ENCODE data around the gene WDR72.

The WDR72 gene

GRCh38 chr15:53627279-53627678 is 132.2 kb downstream of the WDR72 start:
- ChIA-PET CTCF (no interaction called here), POLR2A (no interaction called here)
- no peak for DNase-seq (ENCODE audit: extremely low spot score)
- TF ChIP-seq SUZ12 (IDR thresholded peaks at IDR 0.05) (no peak), FOXK2 (IDR thresholded peaks at IDR 0.05) (no peak), SP1 (IDR thresholded peaks at IDR 0.05) (no peak), FOXM1 (IDR thresholded peaks at IDR 0.05; ENCODE audit: borderline replicate concordance) (no peak), ZNF384 (IDR thresholded peaks at IDR 0.05) (no peak)

- no peak for DNase-seq (ENCODE audit: extremely low spot score)
- CTCF ChIA-PET = no interaction called here
- no peak for TF ChIP-seq SP1 (IDR thresholded peaks at IDR 0.05)
- TF ChIP-seq L3MBTL2 (conservative IDR thresholded peaks at IDR 0.05) = no peak
- TF ChIP-seq HDGF (IDR thresholded peaks at IDR 0.05; ENCODE audit: borderline replicate concordance) = no peak
- no peak for TF ChIP-seq SUZ12 (IDR thresholded peaks at IDR 0.05)
- no peak for TF ChIP-seq ZNF384 (IDR thresholded peaks at IDR 0.05)
- TF ChIP-seq FOXK2 (IDR thresholded peaks at IDR 0.05) = no peak
- no peak for TF ChIP-seq TARDBP (IDR thresholded peaks at IDR 0.05)
- TF ChIP-seq CTBP1 (IDR thresholded peaks at IDR 0.05; ENCODE audit: borderline replicate concordance) = no peak
- TF ChIP-seq FOXA1 (IDR thresholded peaks at IDR 0.05) = no peak
- POLR2A ChIA-PET = no interaction called here
Measured at GRCh38 chr15:53625962-53626845, 133.3 kb downstream of the WDR72 start.

- POLR2A ChIA-PET = no interaction called here
- no peak for TF ChIP-seq ZNF384 (IDR thresholded peaks at IDR 0.05)
- CTCF ChIA-PET = no interaction called here
- DNase-seq (ENCODE audit: extremely low spot score) = no peak
Measured at GRCh38 chr15:53625260-53625659, 134.2 kb downstream of the WDR72 start.

- DNase-seq (ENCODE audit: extremely low spot score) = no peak
Measured at GRCh38 chr15:53618461-53618860, 141.0 kb downstream of the WDR72 start.

GRCh38 chr15:53611145-53611920 is 148.1 kb downstream of the WDR72 start:
- TF ChIP-seq BHLHE40 (IDR thresholded peaks at IDR 0.05; ENCODE audit: borderline replicate concordance) = no peak
- no peak for TF ChIP-seq SUZ12 (IDR thresholded peaks at IDR 0.05)
- no peak for TF ChIP-seq CTBP1 (IDR thresholded peaks at IDR 0.05; ENCODE audit: borderline replicate concordance)
- TF ChIP-seq ELF4 (IDR thresholded peaks at IDR 0.05) = no peak
- no peak for TF ChIP-seq LEF1 (IDR thresholded peaks at IDR 0.05; ENCODE audit: borderline replicate concordance)
- TF ChIP-seq FOXK2 (IDR thresholded peaks at IDR 0.05) = no peak
- TF ChIP-seq FOXA1 (IDR thresholded peaks at IDR 0.05) = no peak
- TF ChIP-seq HDGF (IDR thresholded peaks at IDR 0.05; ENCODE audit: borderline replicate concordance) = no peak
- TF ChIP-seq NFRKB (IDR thresholded peaks at IDR 0.05) = no peak
- no peak for TF ChIP-seq ARNT (IDR thresholded peaks at IDR 0.05)
- TF ChIP-seq PKNOX1 (IDR thresholded peaks at IDR 0.05) = no peak
- no peak for TF ChIP-seq SP1 (IDR thresholded peaks at IDR 0.05)
- TF ChIP-seq FOXM1 (IDR thresholded peaks at IDR 0.05; ENCODE audit: borderline replicate concordance) = no peak
- no peak for TF ChIP-seq ZNF384 (IDR thresholded peaks at IDR 0.05)
- TF ChIP-seq TARDBP (IDR thresholded peaks at IDR 0.05) = no peak
- TF ChIP-seq L3MBTL2 (conservative IDR thresholded peaks at IDR 0.05) = no peak
- CTCF ChIA-PET = interaction anchor here (0.6 kb wide), 1 partner anchor 368 kb away, joined by 3 read pairs; no protein-coding TSS in a partner anchor
- POLR2A ChIA-PET = no interaction called here

More at GRCh38 chr15:53618461-53618860, 141.0 kb downstream of the WDR72 start:
- POLR2A ChIA-PET = no interaction called here
- no peak for TF ChIP-seq L3MBTL2 (conservative IDR thresholded peaks at IDR 0.05)
- TF ChIP-seq FOXM1 (IDR thresholded peaks at IDR 0.05; ENCODE audit: borderline replicate concordance) = no peak
- no peak for TF ChIP-seq HDGF (IDR thresholded peaks at IDR 0.05; ENCODE audit: borderline replicate concordance)
- TF ChIP-seq ZNF384 (IDR thresholded peaks at IDR 0.05) = no peak
- no peak for TF ChIP-seq FOXA1 (IDR thresholded peaks at IDR 0.05)
- TF ChIP-seq CTBP1 (IDR thresholded peaks at IDR 0.05; ENCODE audit: borderline replicate concordance) = no peak
- TF ChIP-seq ARNT (IDR thresholded peaks at IDR 0.05) = no peak
- no peak for TF ChIP-seq ELF4 (IDR thresholded peaks at IDR 0.05)
- TF ChIP-seq NFRKB (IDR thresholded peaks at IDR 0.05) = no peak
- TF ChIP-seq BHLHE40 (IDR thresholded peaks at IDR 0.05; ENCODE audit: borderline replicate concordance) = no peak
- TF ChIP-seq SUZ12 (IDR thresholded peaks at IDR 0.05) = no peak
- TF ChIP-seq LEF1 (IDR thresholded peaks at IDR 0.05; ENCODE audit: borderline replicate concordance) = no peak
- no peak for TF ChIP-seq PKNOX1 (IDR thresholded peaks at IDR 0.05)
- CTCF ChIA-PET = no interaction called here

GRCh38 chr15:53591041-53591440 is 168.4 kb downstream of the WDR72 start:
- TF ChIP-seq SP1 (IDR thresholded peaks at IDR 0.05) (no peak), BHLHE40 (IDR thresholded peaks at IDR 0.05; ENCODE audit: borderline replicate concordance) (no peak), FOXA1 (IDR thresholded peaks at IDR 0.05) (no peak), TARDBP (IDR thresholded peaks at IDR 0.05) (no peak), SUZ12 (IDR thresholded peaks at IDR 0.05) (no peak), LEF1 (IDR thresholded peaks at IDR 0.05; ENCODE audit: borderline replicate concordance) (no peak), L3MBTL2 (conservative IDR thresholded peaks at IDR 0.05) (no peak), ELF4 (IDR thresholded peaks at IDR 0.05) (no peak), FOXK2 (IDR thresholded peaks at IDR 0.05) (no peak)
- DNase-seq (ENCODE audit: extremely low spot score) = no peak
- ChIA-PET CTCF (no interaction called here), POLR2A (no interaction called here)

More at GRCh38 chr15:53611145-53611920, 148.1 kb downstream of the WDR72 start:
- no peak for DNase-seq (ENCODE audit: extremely low spot score)
